ENCODE data around the gene C4orf50. TPM values are rescaled to one million over a fixed set of nuclear protein-coding genes. Genes with fewer than 3 reads are reported as not detected.

Gene C4orf50
- total and polyA plus RNA-seq, 2 of the 8 experiments (the other 6 are each of a cell fraction or from before 2014, with no cell fraction given), result 0.08 to 0.22 TPM

- no peak overlapping the region for H4K5ac ChIP-seq (ENCODE audit: insufficient read length, low read depth, low read length)
- no peak overlapping the region for H3K27ac ChIP-seq (ENCODE audit: low read depth, low read length)
- no peak overlapping the region for H2BK5ac ChIP-seq (ENCODE audit: low read depth, low read length)
- H3K79me1 ChIP-seq (ENCODE audit: low read depth, low read length), result no peaks in the 10 kb centered on the region
- POLR2A ChIA-PET (ENCODE audit: partially characterized antibody), result no interaction called here
- no peak overlapping the region for H4K8ac ChIP-seq (ENCODE audit: extremely low read depth, insufficient read depth, low read length)
- H2BK120ac ChIP-seq (replicated peaks; ENCODE audit: low read depth, low read length), result no peak overlapping the region
- FAIRE-seq (no peak), DNase-seq (ENCODE audit: low read depth in 1 of 2, low spot score in 2 of 2) (no peak)
- no peak overlapping the region for H3K4me2 ChIP-seq (ENCODE audit: insufficient read depth in 1 of 2, low read depth in 2 of 2, low read length in 2 of 2)
- H3K23me2 ChIP-seq (ENCODE audit: low read depth, low read length), result peaks cover 2% of the 10 kb centered on the region; the same call in 1 of the 2 replicates
- H3K23ac ChIP-seq (ENCODE audit: insufficient read length), result no peak overlapping the region
- 95% methylated on average over 7 of the region's 7 CpGs; no CpG with 5 or more reads in 1 of the 2 experiments for WGBS, 2 experiments (ENCODE audit: extremely low coverage in 1 of 2, insufficient coverage in 1 of 2, insufficient read length in 1 of 2, insufficient replicate concordance in 2 of 2, low coverage in 1 of 2, low lambda C conversion rate in 2 of 2, missing lambda C conversion rate in 1 of 2)
- H2AFZ ChIP-seq (ENCODE audit: low read length), result no peak overlapping the region
- no peak overlapping the region for H3K56ac ChIP-seq (replicated peaks; ENCODE audit: insufficient read length, low read depth, low read length)
- no peaks in the 10 kb centered on the region for H3K36me3 ChIP-seq (ENCODE audit: control insufficient read depth in 2 of 4, insufficient read depth in 4 of 4, low read length in 3 of 4)
- H2BK15ac ChIP-seq (ENCODE audit: low read length), result no peak overlapping the region
- CTCF ChIA-PET (ENCODE audit: partially characterized antibody), result interaction anchor here (1.1 to 1.8 kb wide), 3 partner anchors 10 to 53 kb away, joined by 3 to 6 read pairs (median 4); no protein-coding TSS in a partner anchor
- no peak overlapping the region for H3K9ac ChIP-seq (replicated peaks in 1 of 4; ENCODE audit: extremely low read depth in 1 of 4, low read depth in 3 of 4, low read length in 3 of 4)
- no peak overlapping the region for H3K18ac ChIP-seq (ENCODE audit: extremely low read depth, low read length)
- H3K79me2 ChIP-seq (ENCODE audit: control insufficient read depth in 1 of 2, insufficient read depth in 2 of 2, low read length in 2 of 2), result no peaks in the 10 kb centered on the region
- H4K91ac ChIP-seq (replicated peaks; ENCODE audit: insufficient read length, low read length), result no peak overlapping the region
- no peak overlapping the region for H3K4me3 ChIP-seq (ENCODE audit: extremely low read depth in 1 of 4, insufficient read depth in 2 of 4, low read depth in 3 of 4, low read length in 4 of 4)
- H3K27me3 ChIP-seq (replicated peaks in 1 of 4; ENCODE audit: control insufficient read depth in 3 of 4, extremely low read depth in 1 of 4, insufficient read depth in 3 of 4, low read length in 3 of 4), result peaks cover 0 to 2% (median under 1%) of the 10 kb centered on the region in 4 experiments; a peak in 2 of 7 replicates
- no peak overlapping the region for H2BK12ac ChIP-seq (ENCODE audit: low read depth, low read length)
- H3K4ac ChIP-seq (replicated peaks; ENCODE audit: insufficient read length, low read depth, low read length), result no peak overlapping the region
- no peak overlapping the region for H2AK5ac ChIP-seq (ENCODE audit: low read depth, low read length)
- H3K14ac ChIP-seq (ENCODE audit: insufficient read length), result no peak overlapping the region
- H3K9me3 ChIP-seq (ENCODE audit: insufficient read depth in 2 of 2, low read depth in 1 of 2, low read length in 1 of 2), result no peaks in the 10 kb centered on the region
- peaks cover 0 to 10% (median 3%) of the 10 kb centered on the region in 4 experiments; a peak in 5 of 7 replicates for H3K4me1 ChIP-seq (replicated peaks in 1 of 4; ENCODE audit: control insufficient read depth in 3 of 4, insufficient read depth in 4 of 4, low read length in 3 of 4)
- H4K20me1 ChIP-seq (replicated peaks in 1 of 2; ENCODE audit: control insufficient read depth in 1 of 2, insufficient read depth in 2 of 2, low read length in 2 of 2), result no peaks in the 10 kb centered on the region
- no peak overlapping the region for H2BK20ac ChIP-seq (ENCODE audit: low read length)
- TF ChIP-seq CTBP2 (IDR thresholded peaks at IDR 0.05; ENCODE audit: borderline replicate concordance, insufficient read depth, insufficient read length, low read length) (no peak), HDAC6 (IDR thresholded peaks at IDR 0.05; ENCODE audit: low read depth, low read length) (no peak), SIX5 (IDR thresholded peaks at IDR 0.05; ENCODE audit: low read depth, low read length) (no peak), BRCA1 (IDR thresholded peaks at IDR 0.05; ENCODE audit: low read depth, low read length) (no peak), RBBP5 (IDR thresholded peaks at IDR 0.05; ENCODE audit: borderline replicate concordance, low read depth, low read length) (no peak), RAD21 (IDR thresholded peaks at IDR 0.05 in 1 of 2, conservative IDR thresholded peaks at IDR 0.05 in 1 of 2; ENCODE audit: low read depth in 2 of 2, low read length in 2 of 2) (no peak), SP2 (IDR thresholded peaks at IDR 0.05; ENCODE audit: low read length) (no peak), RFX5 (IDR thresholded peaks at IDR 0.05; ENCODE audit: borderline replicate concordance, low read depth, low read length) (no peak), POLR2AphosphoS5 (IDR thresholded peaks at IDR 0.05; ENCODE audit: low read depth, low read length) (no peak), SIN3A (conservative IDR thresholded peaks at IDR 0.05 in 1 of 2, IDR thresholded peaks at IDR 0.05 in 1 of 2; ENCODE audit: low read depth in 1 of 2, low read length in 2 of 2) (no peak), BACH1 (IDR thresholded peaks at IDR 0.05; ENCODE audit: low read length) (no peak), KDM1A (IDR thresholded peaks at IDR 0.05; ENCODE audit: borderline replicate concordance, low read length) (no peak), ZNF274 (IDR thresholded peaks at IDR 0.05; ENCODE audit: borderline replicate concordance, extremely low read depth, low read length) (no peak), NRF1 (IDR thresholded peaks at IDR 0.05; ENCODE audit: low read depth, low read length) (no peak)
These were observed 91.6 kb downstream of the C4orf50 start for GRCh38 chr4:5926598-5926997.

All from H1 (cell line).